Lung (tissue), 12 donors: Measurements from ENCODE around the gene BIN1. TPM values are rescaled to one million over a fixed set of nuclear protein-coding genes. Genes with fewer than 3 reads are reported as not detected.

ENCODE experiments used
- ATAC-seq: fragments of 200-7000 bp; cut with Tn5 transposase; one replicate; pipeline ENCODE4 v1.9.1; 2020; ENCODE audit warnings: moderate number of reproducible peaks; ENCODE audit not compliant: insufficient read depth, low FRiP score
- DNase-seq, 3 donors: peaks; one replicate each; pipeline ENCODE4 v3.0.0-alpha.2; 2013 to 2017
- H3K27ac ChIP-seq, 2 donors: one replicate each; pipeline ENCODE4 v1.5.1; 2013; ENCODE audit warnings: mild to moderate bottlenecking in 2 of 2, moderate library complexity in 2 of 2, control low read depth in 1 of 2, inconsistent platforms in 1 of 2, low read depth in 1 of 2, low read length in 1 of 2
- H3K27me3 ChIP-seq, 3 donors: one replicate each; pipeline ENCODE4 v1.5.1; 2013; ENCODE audit warnings: low read length in 2 of 3; ENCODE audit not compliant: control insufficient read depth in 3 of 3, insufficient read depth in 3 of 3
- H3K36me3 ChIP-seq, 4 donors: one replicate each; pipeline ENCODE4 v1.5.1; 2013; ENCODE audit warnings: low read length in 4 of 4, mild to moderate bottlenecking in 1 of 4, moderate library complexity in 1 of 4; ENCODE audit not compliant: control insufficient read depth in 4 of 4, insufficient read depth in 4 of 4
- H3K4me1 ChIP-seq, 5 donors: one replicate each; pipeline ENCODE4 v1.5.1; 2013; ENCODE audit warnings: low read length in 5 of 5, mild to moderate bottlenecking in 2 of 5, moderate library complexity in 1 of 5; ENCODE audit not compliant: control insufficient read depth in 5 of 5, insufficient read depth in 5 of 5
- H3K4me3 ChIP-seq: one replicate; pipeline ENCODE4 v1.5.1; 2013; ENCODE audit warnings: mild to moderate bottlenecking, control low read depth, moderate library complexity
- H3K9ac ChIP-seq, 2 donors: one replicate each; pipeline ENCODE4 v1.5.1; 2013; ENCODE audit warnings: low read length in 2 of 2, control low read depth in 1 of 2; ENCODE audit not compliant: insufficient read depth in 1 of 2
- H3K9me3 ChIP-seq, 4 donors: one replicate each; pipeline ENCODE4 v1.5.1; 2013; ENCODE audit warnings: low read length in 3 of 4, mild to moderate bottlenecking in 1 of 4, moderate library complexity in 1 of 4; ENCODE audit not compliant: control insufficient read depth in 4 of 4, insufficient read depth in 3 of 4
- WGBS, 2 donors: extraction: QIAGEN DNeasy Blood & Tissue Kit; methylation state at CpG; one replicate each; pipeline ENCODE4 v1.1.7; 2013; 5-methylcytosine and 5-hydroxymethylcytosine counted together
- polyA plus RNA-seq, 2 donors: library from polyadenylated mRNA; stranded (reverse); fragments of 200-250 nt; gene quantifications; one replicate each; pipeline ENCODE4 v1.2.1, GENCODE V29; 2013
- total RNA-seq, 2 donors: library from RNA; depleted of rRNA in 1 of 2; stranded (reverse); fragments of >200 nt in 1 of 2; gene quantifications; one replicate each; pipeline ENCODE4 v1.2.1, GENCODE V29; 2014 to 2021
- TF ChIP-seq, protein P1 (sequence below): IDR thresholded peaks from 2 replicates; pipeline ENCODE4 v1.5.1; 2012; ENCODE audit warnings: mild to moderate bottlenecking; ENCODE audit errors: control extremely low read depth, extremely low read depth
- donor health status: control.
- donor health status: control.
- donor health status: Bipolar disorder and iron deficiency.
- donor health status: healthy.
- donor health status: DM: yes; HTN: yes; CAD: no.

The BIN1 gene
- total and polyA plus RNA-seq, 4 donors = 28.8 to 41.7 (median 36.2) TPM

DNA sequence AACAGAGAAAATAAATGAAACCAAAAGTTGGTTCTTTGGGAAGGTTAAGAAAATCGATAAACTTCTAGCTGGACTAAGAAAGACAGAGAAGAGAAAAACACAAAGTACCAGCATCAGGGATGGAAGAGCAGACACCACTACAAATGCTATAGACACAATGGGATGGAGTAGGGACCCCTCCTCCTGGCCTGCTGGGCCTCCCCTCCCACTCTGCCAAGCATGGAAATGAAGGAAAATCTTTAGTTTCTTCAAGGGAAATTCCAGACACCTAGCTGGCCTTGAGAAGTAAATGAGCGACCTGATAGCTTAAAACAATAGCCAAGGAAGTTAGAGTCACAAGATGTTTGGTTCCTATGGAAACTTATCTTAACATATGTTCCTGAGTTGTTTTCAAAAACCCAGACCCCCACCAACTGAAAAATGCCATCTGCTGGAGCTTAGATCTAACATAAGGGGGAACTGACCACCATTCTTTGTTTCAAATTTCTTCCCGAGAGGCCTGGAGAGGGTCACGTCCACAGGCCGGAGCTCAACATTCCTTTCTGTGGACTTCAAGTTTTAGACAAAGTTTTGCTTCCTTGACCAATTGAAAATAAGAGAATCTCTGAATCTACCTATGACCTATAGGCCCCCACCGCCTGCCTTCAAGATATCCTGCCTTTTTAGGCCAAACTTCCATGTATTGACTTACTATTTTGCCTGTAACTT is 101.9 kb downstream of the BIN1 start:
- Histone ChIP-seq H3K27ac (no peak overlapping the region), H3K4me3 (no peak overlapping the region), H3K27me3 (no peaks in the 10 kb centered on the region), H3K9ac (no peak overlapping the region), H3K9me3 (no peaks in the 10 kb centered on the region), H3K36me3 (no peaks in the 10 kb centered on the region), H3K4me1 (no peaks in the 10 kb centered on the region)
- DNase-seq = no peak
- TF ChIP-seq, protein P1, sequence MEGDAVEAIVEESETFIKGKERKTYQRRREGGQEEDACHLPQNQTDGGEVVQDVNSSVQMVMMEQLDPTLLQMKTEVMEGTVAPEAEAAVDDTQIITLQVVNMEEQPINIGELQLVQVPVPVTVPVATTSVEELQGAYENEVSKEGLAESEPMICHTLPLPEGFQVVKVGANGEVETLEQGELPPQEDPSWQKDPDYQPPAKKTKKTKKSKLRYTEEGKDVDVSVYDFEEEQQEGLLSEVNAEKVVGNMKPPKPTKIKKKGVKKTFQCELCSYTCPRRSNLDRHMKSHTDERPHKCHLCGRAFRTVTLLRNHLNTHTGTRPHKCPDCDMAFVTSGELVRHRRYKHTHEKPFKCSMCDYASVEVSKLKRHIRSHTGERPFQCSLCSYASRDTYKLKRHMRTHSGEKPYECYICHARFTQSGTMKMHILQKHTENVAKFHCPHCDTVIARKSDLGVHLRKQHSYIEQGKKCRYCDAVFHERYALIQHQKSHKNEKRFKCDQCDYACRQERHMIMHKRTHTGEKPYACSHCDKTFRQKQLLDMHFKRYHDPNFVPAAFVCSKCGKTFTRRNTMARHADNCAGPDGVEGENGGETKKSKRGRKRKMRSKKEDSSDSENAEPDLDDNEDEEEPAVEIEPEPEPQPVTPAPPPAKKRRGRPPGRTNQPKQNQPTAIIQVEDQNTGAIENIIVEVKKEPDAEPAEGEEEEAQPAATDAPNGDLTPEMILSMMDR = no peak
- ATAC-seq = no peak
- WGBS, 2 donors = 86 to 91% methylated on average over 6 of the region's 6 CpGs

DNA sequence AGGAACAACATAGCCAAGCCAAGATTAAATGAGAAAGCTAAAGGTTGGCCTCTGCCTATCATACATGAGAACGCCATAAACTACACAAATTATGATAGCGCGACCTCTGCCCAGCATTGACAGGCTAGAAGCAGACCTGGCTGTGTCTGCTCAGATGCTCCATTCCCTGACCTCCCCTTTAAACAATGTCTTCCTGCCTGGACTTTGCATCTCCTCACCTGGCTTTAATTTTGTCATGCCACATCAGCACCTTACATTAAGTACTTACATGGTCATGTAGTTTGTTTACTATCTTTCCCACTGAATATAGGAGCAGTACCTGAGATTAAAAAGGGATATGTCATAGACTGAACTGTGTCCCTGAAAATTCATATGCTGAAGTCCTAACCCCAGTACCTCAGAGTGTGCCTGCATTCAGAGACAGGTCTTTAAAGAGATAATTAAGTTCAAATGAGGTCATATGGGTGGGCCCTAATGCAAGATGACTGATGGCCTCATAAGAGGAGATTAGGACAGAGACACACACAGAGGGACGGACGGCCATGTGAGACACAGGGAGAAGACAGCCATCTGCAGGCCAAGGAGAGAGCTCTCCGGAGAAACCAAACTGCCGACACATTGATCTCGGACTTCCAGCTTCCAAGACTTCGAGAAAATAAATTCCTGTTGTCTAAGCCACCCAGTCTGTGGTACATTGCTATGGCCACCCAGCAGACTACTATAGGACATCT is 103.7 kb downstream of the BIN1 start:
- DNase-seq (no peak), ATAC-seq (no peak)
- TF ChIP-seq, protein P1 = no peak
- Histone ChIP-seq H3K27me3 (no peaks in the 10 kb centered on the region), H3K9ac (no peak overlapping the region), H3K27ac (no peak overlapping the region), H3K4me1 (no peaks in the 10 kb centered on the region), H3K9me3 (no peaks in the 10 kb centered on the region), H3K4me3 (no peak overlapping the region), H3K36me3 (no peaks in the 10 kb centered on the region)
- 85 to 87% methylated on average over 9 of the region's 9 CpGs for WGBS, 2 donors

DNA sequence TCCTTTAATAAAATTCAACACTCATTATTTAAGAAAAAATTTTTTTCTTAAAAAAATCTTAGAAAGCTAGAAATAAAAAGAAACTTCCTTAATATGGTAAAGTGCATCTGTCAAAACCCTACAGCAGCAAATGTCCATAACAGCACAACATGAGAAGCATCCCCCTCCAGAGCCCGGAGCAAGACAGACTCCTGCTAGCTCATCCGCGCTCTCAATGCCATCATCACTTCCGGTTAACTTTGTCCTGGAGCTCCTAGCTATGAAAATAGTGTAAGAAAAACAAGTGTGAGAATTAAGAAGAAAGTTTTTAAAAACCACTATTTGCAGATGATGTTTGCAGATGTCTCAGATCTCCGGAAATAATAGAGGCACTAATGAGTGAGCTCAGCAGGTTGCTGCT is 105.2 kb downstream of the BIN1 start:
- Histone ChIP-seq H3K4me1 (no peaks in the 10 kb centered on the region), H3K4me3 (no peak overlapping the region), H3K27ac (no peak overlapping the region), H3K27me3 (no peaks in the 10 kb centered on the region), H3K9ac (no peak overlapping the region), H3K36me3 (no peaks in the 10 kb centered on the region), H3K9me3 (no peaks in the 10 kb centered on the region)
- 65 to 78% methylated on average over 5 of the region's 5 CpGs for WGBS, 2 donors
- TF ChIP-seq, protein P1 = no peak
- no peak for ATAC-seq
- DNase-seq = no peak
